ENCODE results near the gene CLCN5.

CLCN5 gene

DNA sequence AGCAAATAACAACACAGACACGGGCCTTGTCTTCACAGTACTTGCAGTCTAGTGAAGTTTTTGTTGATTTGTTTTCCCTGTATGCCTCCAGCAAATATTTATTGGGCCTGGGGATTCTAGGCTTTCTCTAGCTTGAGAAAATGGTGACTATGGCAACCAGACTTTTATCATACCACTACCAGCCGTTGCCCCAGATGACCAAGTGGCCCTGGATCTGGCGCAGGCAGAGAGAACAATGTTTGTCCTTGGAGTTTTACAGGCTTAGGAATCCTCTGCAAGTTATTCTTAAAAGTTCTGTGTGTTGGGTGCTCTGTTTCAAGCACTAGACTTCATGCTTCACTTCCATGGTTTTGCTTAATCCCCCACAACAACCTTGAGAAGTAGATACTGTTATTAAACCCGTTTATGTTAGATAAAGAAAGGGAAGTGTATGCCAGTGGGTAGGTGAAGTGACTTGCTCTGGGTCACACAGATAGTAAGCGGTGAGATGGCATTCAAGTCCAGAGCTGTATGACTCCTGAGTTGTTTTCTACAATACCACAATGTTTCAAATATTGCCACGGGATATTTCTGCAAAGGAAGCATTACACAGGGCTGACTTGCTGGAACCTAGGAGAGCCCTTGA, 183.8 kb downstream of the CLCN5 start:
- TF ChIP-seq, protein P1, sequence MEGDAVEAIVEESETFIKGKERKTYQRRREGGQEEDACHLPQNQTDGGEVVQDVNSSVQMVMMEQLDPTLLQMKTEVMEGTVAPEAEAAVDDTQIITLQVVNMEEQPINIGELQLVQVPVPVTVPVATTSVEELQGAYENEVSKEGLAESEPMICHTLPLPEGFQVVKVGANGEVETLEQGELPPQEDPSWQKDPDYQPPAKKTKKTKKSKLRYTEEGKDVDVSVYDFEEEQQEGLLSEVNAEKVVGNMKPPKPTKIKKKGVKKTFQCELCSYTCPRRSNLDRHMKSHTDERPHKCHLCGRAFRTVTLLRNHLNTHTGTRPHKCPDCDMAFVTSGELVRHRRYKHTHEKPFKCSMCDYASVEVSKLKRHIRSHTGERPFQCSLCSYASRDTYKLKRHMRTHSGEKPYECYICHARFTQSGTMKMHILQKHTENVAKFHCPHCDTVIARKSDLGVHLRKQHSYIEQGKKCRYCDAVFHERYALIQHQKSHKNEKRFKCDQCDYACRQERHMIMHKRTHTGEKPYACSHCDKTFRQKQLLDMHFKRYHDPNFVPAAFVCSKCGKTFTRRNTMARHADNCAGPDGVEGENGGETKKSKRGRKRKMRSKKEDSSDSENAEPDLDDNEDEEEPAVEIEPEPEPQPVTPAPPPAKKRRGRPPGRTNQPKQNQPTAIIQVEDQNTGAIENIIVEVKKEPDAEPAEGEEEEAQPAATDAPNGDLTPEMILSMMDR (IDR thresholded peaks at IDR 0.05; ENCODE audit: unreplicated experiment in 3 of 3) = no peak
- Mint-ChIP-seq H3K36me3 (ENCODE audit: low read depth) (no peaks in the 10 kb centered on the region), H3K27me3 (ENCODE audit: low read depth) (no peaks in the 10 kb centered on the region)

DNA sequence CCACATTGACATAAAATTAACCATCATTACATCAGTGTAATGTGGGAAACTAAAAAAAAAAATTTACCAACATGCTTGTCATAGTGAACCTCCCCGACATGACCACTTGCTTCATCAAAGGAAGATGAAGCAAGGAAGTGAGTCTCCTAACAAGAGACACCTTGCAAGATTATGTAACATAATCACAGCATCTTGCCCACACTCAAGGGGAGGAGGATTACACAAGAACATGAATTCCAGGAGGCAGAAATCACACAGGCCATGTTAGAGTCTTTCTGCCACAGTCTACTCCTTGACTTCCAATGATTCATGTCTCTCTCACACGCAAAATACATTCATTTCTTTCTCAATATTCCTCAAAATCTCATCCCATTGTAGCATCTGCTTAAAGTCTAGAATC, 185.1 kb downstream of the CLCN5 start:
- no peaks in the 10 kb centered on the region for H3K36me3 Mint-ChIP-seq (ENCODE audit: low read depth)
- peaks cover 10% of the 10 kb centered on the region for H3K4me1 Mint-ChIP-seq
- TF ChIP-seq, protein P1 (IDR thresholded peaks at IDR 0.05; ENCODE audit: unreplicated experiment in 3 of 3) = no peak
- no peak overlapping the region for H3K4me3 Mint-ChIP-seq
- H3K27me3 Mint-ChIP-seq (ENCODE audit: low read depth) = no peaks in the 10 kb centered on the region
- H3K9me3 Mint-ChIP-seq = no peaks in the 10 kb centered on the region
- no peak overlapping the region for H3K27ac Mint-ChIP-seq

More for the DNA sequence above, 183.8 kb downstream of the CLCN5 start:
- H3K4me3 Mint-ChIP-seq = no peak overlapping the region
- no peaks in the 10 kb centered on the region for H3K9me3 Mint-ChIP-seq
- H3K27ac Mint-ChIP-seq = no peak overlapping the region
- peaks cover 6% of the 10 kb centered on the region for H3K4me1 Mint-ChIP-seq

DNA sequence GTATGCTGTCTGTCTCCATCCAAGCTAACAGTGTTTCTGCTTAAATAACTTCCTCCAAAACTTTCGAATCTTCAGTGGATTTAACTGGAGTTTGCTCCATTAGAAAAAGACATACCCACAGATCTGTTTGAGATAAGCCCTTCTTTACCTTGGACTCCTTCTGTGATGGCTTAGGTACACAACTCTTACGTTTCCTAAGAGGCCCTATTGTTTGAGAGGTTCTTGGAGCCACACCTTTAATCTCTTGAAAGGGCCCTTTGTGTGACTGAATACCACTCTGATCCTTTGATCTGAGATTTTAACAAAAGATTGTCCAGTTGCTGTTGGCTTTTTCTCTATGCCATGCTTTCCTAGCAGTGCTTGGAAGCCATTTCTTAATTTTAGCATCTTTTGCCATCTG, 185.9 kb downstream of the CLCN5 start:
- Mint-ChIP-seq H3K9me3 (no peaks in the 10 kb centered on the region), H3K27ac (no peak overlapping the region), H3K4me3 (no peak overlapping the region), H3K4me1 (peaks cover 4% of the 10 kb centered on the region), H3K36me3 (ENCODE audit: low read depth) (no peaks in the 10 kb centered on the region), H3K27me3 (ENCODE audit: low read depth) (no peaks in the 10 kb centered on the region)
- TF ChIP-seq, protein P1 (IDR thresholded peaks at IDR 0.05; ENCODE audit: unreplicated experiment in 3 of 3) = no peak

DNA sequence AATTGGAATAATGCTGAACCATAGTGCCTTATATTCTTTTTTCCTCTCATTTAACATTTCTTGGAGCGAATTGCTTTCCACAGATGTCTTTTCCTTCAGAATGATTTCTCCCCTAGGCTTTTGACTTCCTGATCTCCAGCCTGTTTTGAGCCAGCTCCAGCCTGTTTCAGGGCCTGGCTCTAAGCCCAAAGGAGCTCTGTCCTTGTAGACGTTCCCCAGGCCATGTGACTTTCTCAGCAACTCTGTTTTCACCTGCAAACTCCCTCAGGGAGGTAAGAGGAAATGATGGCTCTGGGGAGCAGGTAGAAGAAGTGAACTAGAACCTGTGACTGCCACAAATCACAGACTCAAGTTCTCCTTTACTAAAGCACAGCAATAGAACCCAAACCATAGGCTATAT, 189.3 kb downstream of the CLCN5 start:
- Mint-ChIP-seq H3K9me3 (no peaks in the 10 kb centered on the region), H3K36me3 (ENCODE audit: low read depth) (no peaks in the 10 kb centered on the region), H3K4me3 (no peak overlapping the region), H3K4me1 (peaks cover 4% of the 10 kb centered on the region), H3K27me3 (ENCODE audit: low read depth) (peaks cover 3% of the 10 kb centered on the region), H3K27ac (peak overlapping the region; percentile 56 to 93 (median 57))
- TF ChIP-seq, protein P1 (IDR thresholded peaks at IDR 0.05; ENCODE audit: unreplicated experiment in 3 of 3) = no peak

DNA sequence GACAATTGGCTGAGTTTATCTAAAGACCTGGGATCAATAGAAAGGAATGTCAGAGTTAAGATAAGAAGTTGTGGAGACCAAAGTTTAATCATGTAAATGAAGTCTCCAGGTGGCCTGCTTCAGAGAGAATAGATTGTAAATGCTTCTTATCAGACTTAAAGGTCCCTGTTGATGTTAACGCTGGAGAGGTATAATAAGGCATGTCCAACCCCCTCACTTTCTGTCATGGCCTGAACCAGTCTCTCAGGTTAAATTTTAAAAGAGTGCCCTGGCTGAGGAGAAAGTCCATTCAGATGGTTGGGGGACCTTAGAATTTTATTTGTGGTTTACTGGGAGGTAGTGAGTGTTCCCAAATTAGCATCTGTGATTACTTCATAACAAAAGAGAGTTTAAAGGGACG, 191.7 kb downstream of the CLCN5 start:
- Mint-ChIP-seq H3K36me3 (ENCODE audit: low read depth) (no peaks in the 10 kb centered on the region), H3K27me3 (ENCODE audit: low read depth) (peaks cover 3% of the 10 kb centered on the region), H3K9me3 (no peaks in the 10 kb centered on the region), H3K27ac (peak overlapping the region; percentile 48 to 81 (median 75)), H3K4me1 (peaks cover 4% of the 10 kb centered on the region), H3K4me3 (no peak overlapping the region)
- TF ChIP-seq, protein P1 (IDR thresholded peaks at IDR 0.05; ENCODE audit: unreplicated experiment in 3 of 3) = no peak

DNA sequence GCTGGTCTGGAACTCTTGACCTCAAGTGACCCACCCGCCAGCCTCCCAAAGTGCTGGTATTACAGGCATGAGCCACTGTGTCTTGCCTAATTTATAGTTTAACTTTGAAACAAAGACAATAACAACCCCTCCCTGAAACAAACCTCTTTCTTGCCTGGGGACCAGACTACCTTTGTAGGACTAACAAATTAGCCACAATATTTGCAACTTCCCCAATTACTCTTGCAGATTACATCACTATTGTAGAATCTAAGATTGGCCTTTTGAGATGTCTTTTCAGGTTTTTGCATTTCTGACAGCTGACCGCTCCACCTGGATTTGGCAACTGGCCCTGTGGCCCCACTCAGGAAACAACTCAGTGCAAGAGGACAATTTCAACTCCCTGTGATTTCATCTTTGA, 193.6 kb downstream of the CLCN5 start:
- Mint-ChIP-seq H3K36me3 (ENCODE audit: low read depth) (no peaks in the 10 kb centered on the region), H3K27ac (no peak overlapping the region), H3K4me1 (peaks cover 4% of the 10 kb centered on the region), H3K27me3 (ENCODE audit: low read depth) (peaks cover 3% of the 10 kb centered on the region), H3K4me3 (no peak overlapping the region), H3K9me3 (peaks cover 3% of the 10 kb centered on the region)
- TF ChIP-seq, protein P1 (IDR thresholded peaks at IDR 0.05; ENCODE audit: unreplicated experiment in 3 of 3) = no peak

Measured in nephron (organoid).